Dermis microvascular lymphatic vessel endothelial cell (primary cell): Measurements from ENCODE around the gene MRC2. TPM values are rescaled to one million over a fixed set of nuclear protein-coding genes. Genes with fewer than 3 reads are reported as not detected.
A peak's percentile ranks its signal among the peaks of the same experiment; 100 is the strongest.

ENCODE experiments used
- DNase-seq, 2 donors: peaks; one replicate each; pipeline versions ENCODE4 v3.0.0 to v3.0.0-alpha.2; 2010; ENCODE audit warnings: low read depth in 2 of 2
- total RNA-seq: library from RNA; depleted of rRNA; stranded (reverse); fragments of >200 nt; gene quantifications from 2 replicates; pipeline ENCODE4 v1.2.1, GENCODE V29; 2014

MRC2 gene
- total RNA-seq, 1 donor from 2014 or later: 9.2 TPM

GRCh38 chr17:62662855-62663254, 35.4 kb downstream of the MRC2 start:
- DNase-seq: no peak

GRCh38 chr17:62663304-62663703, 35.8 kb downstream of the MRC2 start:
- no peak for DNase-seq

- no peak for DNase-seq
Observed at GRCh38 chr17:62664336-62665120, 37.1 kb downstream of the MRC2 start.

DNA sequence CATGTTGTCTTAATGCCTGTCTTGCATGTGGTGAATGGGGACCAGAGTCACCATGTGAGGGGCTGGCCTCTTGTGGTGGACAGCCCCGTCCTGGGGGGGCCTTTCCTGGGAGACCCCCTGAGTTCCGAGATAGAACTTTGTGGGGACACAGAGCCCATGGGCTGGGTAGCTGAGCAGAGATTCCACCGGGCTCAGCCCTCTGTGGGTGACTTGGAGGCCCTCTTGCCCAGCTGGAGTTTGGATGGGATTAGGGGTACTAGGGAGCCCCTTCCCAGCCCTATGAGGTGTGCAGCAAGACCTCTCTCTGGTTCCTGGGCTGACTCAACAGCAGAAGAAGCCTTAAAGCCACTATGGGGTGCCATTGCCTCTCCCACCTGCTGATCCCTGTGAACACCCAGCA, 38.1 kb downstream of the MRC2 start:
- no peak for DNase-seq

DNA sequence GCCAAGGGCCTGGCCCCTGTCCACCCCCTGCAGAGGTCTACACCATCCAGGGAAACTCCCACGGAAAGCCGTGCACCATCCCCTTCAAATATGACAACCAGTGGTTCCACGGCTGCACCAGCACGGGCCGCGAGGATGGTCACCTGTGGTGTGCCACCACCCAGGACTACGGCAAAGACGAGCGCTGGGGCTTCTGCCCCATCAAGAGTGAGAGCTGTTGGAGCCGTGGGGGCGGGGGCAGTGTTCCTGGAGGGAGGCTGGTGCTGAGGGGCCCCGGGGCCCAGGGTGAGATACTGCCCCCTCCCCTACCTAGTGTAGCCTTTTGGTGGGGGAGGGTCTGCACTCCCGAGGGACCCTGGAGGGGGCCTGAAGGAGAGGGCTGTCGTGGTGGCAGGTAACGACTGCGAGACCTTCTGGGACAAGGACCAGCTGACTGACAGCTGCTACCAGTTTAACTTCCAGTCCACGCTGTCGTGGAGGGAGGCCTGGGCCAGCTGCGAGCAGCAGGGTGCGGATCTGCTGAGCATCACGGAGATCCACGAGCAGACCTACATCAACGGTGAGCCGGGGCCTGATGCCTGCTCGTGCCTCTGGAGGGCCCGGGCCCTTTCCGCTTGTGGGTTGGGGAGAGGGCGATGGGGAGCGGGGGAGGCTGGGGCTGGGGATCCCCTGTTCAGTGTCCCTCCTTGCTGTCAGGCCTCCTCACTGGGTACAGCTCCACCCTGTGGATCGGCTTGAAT, 38.8 kb downstream of the MRC2 start:
- no peak for DNase-seq

GRCh38 chr17:62666801-62667591, 39.5 kb downstream of the MRC2 start:
- no peak for DNase-seq

- DNase-seq: no peak
Observed at GRCh38 chr17:62668091-62668804, 40.8 kb downstream of the MRC2 start.

- DNase-seq: no peak
Observed at GRCh38 chr17:62670202-62670821, 42.8 kb downstream of the MRC2 start.

DNA sequence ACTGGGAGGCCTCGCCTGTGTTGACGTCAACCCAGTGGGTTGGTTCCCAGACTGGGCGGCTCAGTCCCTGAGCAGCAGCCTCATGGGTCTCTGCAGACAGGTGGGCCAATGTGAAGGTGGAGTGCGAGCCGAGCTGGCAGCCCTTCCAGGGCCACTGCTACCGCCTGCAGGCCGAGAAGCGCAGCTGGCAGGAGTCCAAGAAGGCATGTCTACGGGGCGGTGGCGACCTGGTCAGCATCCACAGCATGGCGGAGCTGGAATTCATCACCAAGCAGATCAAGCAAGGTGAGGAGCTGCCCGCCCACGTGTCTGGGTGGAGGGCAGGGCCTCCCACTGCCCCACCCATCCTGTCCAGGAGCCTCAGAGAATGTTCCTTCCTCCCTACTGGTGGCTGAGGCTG, 44.1 kb downstream of the MRC2 start:
- peak in 1 of 2 donors; percentile 18 for DNase-seq

DNA sequence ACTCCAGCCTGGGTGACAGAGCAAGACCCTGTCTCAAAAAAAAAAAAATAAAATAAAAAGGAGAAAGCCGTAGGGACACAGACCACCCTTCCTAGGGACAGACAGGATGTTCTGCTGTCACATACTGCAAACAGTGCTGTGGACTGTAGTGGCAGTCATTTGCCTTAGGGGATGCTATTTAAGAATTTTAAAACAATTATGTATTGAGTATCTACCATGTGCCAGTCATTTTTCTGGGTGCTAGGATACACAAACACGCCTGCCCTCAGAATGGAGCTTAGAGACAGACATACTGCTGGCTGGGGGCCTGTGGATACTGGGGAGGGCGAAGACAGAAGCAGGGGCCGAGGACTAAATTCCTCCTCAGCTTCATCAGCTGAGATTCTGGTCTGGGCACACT, 45.5 kb downstream of the MRC2 start:
- no peak for DNase-seq

DNA sequence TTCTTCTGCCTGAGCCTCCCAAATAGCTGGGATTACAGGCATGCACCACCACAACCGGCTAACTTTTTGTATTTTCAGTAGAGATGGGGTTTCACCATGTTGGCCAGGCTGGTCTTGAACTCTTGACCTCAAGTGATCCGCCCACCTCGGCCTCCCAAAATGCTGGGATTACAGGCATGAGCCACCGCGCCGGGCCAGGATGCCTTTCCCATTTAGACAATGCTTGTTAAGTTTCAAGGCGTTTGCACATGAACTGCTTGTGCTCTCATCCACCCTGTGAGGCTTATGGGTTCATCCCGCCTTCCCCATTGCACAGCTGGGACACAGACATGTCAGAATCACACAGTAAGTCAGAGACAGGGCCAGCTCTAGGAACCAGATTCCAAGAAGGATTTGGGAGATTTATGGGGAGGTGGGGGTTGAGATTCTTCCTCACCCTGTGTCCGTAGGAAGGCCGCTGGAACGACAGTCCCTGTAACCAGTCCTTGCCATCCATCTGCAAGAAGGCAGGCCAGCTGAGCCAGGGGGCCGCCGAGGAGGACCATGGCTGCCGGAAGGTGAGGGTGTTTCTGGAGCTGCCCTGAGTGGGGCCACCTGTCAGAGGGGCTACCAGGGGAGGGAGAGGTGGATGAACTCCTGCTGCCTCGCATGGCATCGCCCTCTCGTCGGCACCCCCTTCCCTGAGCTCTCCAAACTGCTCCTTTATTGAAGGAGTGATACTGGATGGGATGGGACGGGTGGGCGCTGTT, 46.3 kb downstream of the MRC2 start:
- DNase-seq: no peak

- DNase-seq: no peak
Observed at GRCh38 chr17:62674363-62674739, 46.9 kb downstream of the MRC2 start.

- DNase-seq: no peak
Observed at GRCh38 chr17:62674841-62675240, 47.4 kb downstream of the MRC2 start.

GRCh38 chr17:62675260-62675659, 47.8 kb downstream of the MRC2 start:
- no peak for DNase-seq

DNA sequence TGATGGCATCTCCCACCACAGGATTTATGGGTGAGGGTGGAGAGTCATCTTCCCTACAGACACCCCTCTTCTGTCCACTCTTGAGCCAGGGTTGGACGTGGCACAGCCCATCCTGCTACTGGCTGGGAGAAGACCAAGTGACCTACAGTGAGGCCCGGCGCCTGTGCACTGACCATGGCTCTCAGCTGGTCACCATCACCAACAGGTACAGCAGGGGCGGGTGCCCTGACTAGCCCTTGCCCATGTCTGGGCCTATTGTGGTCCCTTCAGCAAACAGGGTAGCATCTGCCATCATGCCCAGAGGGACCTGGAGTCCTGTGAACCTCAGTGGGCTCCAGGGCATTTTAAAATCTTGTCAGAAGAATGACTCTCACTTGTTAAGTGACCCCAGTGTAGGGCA, 48.2 kb downstream of the MRC2 start:
- no peak for DNase-seq

GRCh38 chr17:62676231-62676943, 48.9 kb downstream of the MRC2 start:
- DNase-seq: no peak

DNA sequence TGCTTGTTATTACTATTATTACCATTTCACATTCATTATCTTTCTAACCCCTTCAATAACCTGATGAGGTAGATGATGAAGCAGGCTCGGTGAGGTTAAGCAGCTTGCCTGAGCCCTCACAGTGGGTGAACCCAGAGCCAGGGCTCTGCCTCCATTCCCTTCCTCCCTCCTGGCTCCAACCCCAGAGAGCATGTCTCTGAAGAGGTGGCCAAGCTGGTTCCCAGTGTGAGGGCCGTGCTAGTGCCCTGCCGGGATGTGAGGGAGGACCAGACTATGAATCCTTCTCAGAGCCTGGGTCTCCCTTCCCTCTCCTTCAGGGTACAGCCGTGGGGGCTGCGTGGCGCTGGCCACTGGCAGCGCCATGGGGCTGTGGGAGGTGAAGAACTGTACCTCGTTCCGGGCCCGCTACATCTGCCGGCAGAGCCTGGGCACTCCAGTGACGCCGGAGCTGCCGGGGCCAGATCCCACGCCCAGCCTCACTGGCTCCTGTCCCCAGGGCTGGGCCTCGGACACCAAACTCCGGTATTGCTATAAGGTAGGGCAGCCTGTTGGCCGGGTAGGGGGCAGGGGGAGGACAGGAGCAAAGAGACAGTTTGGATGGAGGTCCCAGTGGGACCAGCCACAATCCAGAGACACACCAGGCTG, 49.6 kb downstream of the MRC2 start:
- DNase-seq: no peak

GRCh38 chr17:62678214-62678919, 50.9 kb downstream of the MRC2 start:
- no peak for DNase-seq
